Stimulated activated CD8-positive, alpha-beta memory T cell treated with anti-CD3 and anti-CD28 coated beads, Interleukin-15, amount 100 ng/mL, for 24 hours (primary cell): Measurements from ENCODE around the gene RAB11FIP4.
A peak's percentile ranks its signal among the peaks of the same experiment; 100 is the strongest.

Experiments
- DNase-seq: peaks from one replicate; pipeline ENCODE4 v3.0.0-alpha.2; 2020; ENCODE audit warnings: low read depth

Gene RAB11FIP4

GRCh38 chr17:31461227-31461810 is 69.8 kb downstream of the RAB11FIP4 start:
- no peak for DNase-seq

DNA sequence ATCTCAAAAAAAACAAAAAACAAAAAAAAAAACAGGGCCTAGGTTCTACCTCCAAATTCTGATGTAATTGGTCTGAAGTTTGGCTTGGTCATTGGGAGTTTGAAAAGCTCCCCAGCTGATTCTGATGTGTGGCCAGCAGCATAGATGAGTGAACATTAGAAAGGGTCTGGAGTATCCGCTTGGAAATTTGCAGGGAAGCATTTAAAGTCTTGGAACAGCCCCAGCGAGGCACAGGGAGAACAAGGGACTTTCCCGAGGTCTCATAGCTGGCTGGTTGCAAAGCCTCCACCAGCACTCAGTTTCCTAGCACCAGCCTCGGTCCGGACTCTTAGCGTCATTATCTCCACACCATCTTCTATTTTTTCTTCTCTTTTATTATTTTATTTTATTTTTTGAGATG is 70.8 kb downstream of the RAB11FIP4 start:
- no peak for DNase-seq

- DNase-seq = no peak
Measured at GRCh38 chr17:31466096-31466760, 74.8 kb downstream of the RAB11FIP4 start.

- DNase-seq = no peak
Measured at GRCh38 chr17:31467502-31468256, 76.2 kb downstream of the RAB11FIP4 start.

- DNase-seq = no peak
Measured at GRCh38 chr17:31469959-31470358, 78.5 kb downstream of the RAB11FIP4 start.

DNA sequence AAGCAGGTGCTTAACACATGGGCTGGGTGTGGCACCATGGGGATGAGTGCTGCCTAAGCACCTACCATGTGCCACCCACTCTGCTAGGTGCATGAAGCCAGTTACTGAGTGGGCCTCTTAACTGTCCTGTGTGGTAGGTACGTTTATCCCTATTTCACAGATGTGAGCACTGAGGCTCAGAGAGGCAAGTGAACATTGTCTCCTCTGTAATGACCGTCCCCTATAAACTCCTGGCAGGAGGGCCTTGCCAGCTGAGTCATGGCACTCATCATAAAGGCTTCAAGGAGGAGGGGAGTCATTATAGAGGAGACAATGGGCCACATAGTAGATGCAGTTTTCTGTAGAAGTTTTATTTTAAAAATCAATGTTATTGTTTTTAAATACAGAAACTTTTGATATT is 79.1 kb downstream of the RAB11FIP4 start:
- DNase-seq = no peak

DNA sequence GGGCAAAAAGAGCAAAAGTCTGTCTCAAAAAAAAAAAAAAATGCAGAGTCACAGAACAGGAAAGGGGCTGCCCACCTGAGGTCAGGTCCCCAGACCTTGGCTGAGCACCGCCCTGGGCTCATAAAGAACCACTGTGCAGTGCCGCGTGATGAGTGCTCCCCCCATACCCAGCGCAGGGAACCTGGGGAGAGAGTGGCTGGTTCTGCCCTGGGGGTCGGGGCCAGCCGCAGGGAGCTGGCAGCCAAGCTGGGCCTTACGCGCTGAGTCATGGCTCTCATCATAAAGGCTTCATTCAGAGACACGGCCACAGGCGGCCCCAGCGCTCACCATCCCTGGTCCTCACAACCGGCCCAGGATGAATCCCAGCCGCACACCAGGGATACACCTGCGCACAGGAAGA is 80.7 kb downstream of the RAB11FIP4 start:
- no peak for DNase-seq

DNA sequence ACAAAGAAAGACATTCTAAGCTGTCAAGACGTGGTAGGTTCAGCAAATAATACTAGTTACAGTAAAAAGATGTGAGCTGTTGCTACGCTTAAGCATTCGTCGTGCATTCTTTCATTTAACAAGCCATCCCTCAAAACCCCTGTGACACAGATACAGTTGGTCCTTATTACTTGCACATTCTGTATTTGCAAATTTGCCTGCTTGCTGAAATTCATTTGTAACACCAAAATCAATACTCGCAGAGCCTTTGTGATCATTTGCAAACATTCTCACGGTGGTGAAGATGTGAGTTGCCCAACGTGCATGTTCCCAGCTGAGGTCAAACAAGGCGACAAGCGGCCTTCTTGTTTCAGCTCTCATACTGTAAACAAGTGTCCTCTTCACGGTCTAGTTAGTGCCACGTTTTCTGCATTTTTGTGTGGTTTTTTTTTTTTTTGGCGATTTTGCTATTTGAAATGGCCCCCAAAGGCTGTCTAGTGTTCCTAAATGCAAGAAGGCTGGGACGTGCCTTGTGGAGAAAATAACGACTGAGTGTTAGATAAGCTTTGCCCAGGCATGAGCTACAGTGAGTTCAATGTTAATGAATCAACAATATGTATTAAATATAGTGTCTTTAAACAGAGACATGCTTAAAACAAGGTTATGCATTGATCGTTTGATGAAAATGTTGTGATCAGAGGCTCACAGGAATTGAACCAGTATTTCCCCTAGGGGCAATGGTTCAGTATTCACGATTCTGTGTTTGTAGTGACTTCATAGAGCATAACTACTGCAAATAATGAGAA is 84.1 kb downstream of the RAB11FIP4 start:
- no peak for DNase-seq

DNA sequence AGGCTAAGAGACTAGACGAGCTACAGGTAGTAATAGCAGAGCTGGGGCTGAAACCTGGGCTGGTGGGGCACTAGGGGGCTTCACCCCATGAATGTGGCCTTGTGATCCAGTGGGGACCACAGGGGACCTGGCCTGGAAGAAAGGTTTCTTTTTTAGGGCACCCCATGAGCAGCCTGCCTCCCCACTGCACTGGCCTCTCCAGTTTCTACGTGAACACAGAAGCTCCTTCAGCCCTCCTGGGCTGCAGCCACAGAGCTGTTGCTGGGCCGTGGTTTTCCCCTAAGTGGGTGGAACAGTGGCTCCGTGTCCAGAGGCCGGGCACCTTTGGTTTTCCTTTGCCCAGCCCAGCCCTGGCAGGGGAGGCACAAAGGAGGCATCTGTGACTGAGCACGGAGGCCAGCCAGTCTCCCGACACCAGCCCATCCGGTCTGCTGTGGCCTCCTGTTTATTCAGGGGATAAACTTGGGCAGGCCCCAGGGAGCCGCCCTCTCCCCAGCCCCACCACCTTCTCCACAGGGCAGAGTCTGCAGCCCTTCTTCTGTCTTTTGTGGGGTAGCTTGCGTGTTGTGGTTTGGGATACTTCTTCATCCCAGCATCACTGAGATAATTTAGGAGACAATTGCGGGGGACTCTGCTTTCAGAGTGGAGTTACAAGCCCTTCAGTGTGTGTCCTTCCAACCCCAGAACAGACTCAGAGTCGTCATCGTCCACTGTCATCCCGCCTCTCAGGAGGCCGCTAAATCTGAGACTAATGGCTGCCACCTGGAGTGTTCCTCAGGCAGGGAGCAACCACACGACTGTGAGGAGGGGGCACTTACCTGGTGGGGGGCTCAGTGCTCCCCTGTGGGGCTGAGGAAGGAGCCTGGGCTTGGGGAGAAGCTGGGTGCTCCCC is 85.3 kb downstream of the RAB11FIP4 start:
- no peak for DNase-seq

DNA sequence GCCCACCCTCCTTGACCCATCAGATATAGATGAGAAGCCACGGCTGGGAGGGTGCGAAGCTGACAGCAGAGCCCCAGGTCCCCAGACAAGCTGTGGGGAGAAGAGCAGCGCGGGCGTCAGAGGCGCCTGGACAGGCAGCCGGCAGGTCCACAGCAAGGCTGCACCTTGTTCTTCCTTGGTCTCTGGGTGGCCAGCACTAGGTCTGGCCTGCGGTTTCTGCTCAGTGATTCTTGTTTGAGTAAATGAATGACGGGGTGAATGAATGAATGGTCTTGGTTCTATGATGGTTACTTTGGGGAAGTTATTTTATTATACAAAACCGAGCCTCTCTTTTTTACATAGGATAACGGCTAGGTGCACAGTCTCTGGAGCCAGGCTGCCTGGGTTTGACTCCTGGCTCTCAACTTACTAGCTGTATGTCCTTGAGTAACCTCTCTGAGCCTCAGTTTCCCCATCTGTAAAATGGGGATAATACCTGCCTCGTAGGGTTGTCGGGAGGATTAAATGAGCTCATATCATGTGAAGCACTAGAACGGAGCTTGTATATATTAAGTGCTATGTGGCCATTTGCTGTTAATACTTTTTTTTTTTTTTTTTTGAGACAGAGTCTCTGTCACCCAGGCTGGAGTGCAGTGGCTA is 86.1 kb downstream of the RAB11FIP4 start:
- no peak for DNase-seq

- DNase-seq = no peak
Measured at GRCh38 chr17:31479062-31479408, 87.6 kb downstream of the RAB11FIP4 start.

- DNase-seq = no peak
Measured at GRCh38 chr17:31479524-31479923, 88.0 kb downstream of the RAB11FIP4 start.

GRCh38 chr17:31480067-31480466 is 88.6 kb downstream of the RAB11FIP4 start:
- DNase-seq = no peak

DNA sequence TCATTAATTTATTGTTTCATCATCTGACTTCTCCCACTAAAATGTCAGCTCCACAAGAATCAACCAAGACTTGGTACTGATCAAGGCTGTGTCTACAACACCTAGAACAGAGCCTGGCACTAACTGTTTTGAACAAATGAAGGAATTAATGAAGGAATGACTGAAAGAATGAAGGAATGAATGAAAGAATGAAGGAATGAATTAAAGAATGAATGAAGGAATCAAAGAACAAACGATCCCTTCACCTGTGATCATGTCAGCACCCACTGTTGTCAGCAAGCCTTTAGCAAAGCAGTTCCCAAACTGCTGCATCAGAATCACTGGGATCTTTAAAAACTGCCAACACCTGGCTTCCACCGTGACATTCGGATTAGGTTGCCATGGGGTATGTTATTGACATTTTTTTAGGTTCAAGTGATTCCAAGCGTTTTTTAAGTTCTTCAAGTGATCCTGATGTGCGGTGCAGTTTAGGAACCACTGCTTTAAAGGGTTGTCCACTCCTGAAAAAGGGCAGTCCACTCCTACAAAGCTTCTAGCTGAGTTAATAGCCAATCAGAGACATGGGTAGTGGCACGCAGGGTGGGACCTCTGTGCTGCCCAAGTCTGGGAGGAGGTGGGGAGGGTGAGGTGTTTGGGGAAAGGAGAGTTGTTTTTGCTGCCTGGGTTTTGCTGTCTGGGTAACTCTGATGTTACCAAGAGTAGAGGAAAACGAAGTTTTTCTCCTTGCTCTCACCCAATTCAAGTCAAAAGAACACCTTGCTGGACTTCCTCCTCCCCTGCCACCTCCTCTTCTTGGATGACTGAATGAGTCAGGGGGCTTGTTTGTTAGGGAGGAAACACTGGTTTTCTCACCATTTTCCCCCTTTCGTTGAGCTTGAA is 89.7 kb downstream of the RAB11FIP4 start:
- DNase-seq = no peak

GRCh38 chr17:31481783-31482081 is 90.3 kb downstream of the RAB11FIP4 start:
- no peak for DNase-seq

GRCh38 chr17:31484821-31485220 is 93.3 kb downstream of the RAB11FIP4 start:
- DNase-seq = no peak

- DNase-seq = no peak
Measured at GRCh38 chr17:31486351-31487062, 95.0 kb downstream of the RAB11FIP4 start.

DNA sequence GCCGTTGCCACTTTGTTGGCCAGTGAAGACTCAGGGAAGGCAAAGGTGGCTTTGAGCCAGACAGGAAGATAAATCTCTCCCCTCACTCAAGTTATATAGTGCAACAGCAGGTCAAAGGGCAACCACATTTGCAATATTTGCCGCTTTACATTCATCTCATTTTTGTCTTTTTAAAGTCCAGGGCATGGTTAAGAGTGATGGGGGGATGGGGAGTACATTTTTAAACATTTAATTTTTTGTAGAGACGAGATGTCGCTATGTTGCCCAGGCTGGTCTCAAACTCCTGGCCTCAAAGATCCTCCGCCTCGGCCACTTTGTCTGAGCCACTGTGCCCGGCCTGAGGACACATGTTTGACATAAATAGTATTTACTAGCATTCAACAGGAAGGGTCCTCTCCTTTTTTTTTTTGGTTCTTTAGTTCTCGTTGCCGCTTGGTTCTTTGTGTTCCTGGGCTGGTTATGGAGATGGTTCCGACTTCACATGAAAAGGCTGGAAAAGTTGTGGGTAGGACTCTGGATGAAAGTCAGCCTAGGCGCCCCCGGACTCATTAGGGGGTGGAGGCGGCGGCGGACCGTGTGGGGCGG is 95.7 kb downstream of the RAB11FIP4 start:
- no peak for DNase-seq

DNA sequence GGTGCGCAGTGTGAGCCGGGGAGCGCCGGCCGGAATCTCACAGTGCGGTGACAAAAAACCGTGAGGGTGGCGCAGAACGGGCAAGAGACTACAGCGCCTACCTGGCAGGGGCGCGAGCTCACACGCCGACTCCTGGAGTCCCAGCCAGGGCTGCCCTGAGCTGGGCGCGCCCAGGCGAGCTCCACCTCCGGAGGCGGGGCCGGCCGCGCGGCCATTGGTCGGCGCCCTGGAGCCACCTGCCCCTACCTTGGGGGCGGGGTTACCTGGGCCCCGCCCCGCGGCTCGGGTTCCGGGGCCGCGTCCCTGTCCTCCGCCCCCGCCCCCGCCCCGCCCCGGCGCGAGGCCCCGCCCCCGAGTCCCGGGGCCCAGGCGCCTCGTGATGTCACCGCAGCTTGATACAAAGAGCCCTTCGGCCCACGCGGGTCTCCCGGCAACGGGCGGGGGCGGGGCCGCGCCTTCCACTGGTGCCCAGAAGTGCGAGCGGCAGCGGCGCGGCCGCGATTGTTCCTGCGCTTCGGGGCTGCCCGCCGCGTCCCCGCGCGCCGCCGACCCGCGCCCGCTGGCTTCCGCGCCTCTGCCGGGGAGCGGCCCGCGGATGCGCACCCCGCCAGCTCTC is 96.3 kb downstream of the RAB11FIP4 start:
- peak; percentile 82 for DNase-seq
